ENCODE results near the gene EVI5. TPM values are rescaled to one million over a fixed set of nuclear protein-coding genes. Genes with fewer than 3 reads are reported as not detected.

Gene EVI5
- total and polyA plus RNA-seq, 4 experiments from 2014 or later: 0.16 to 1.7 (median 0.57) TPM

GRCh38 chr1:92797297-92797696 is 12.4 kb upstream of the EVI5 start:
- intact Hi-C loops (cut with micrococcal nuclease): no loop called here
- no peaks in the 10 kb centered on the region for H3K9me3 ChIP-seq (ENCODE audit: control insufficient read depth in 1 of 2, low read length in 2 of 2)
- H3K4me1 ChIP-seq (ENCODE audit: insufficient read depth, low read length): no peaks in the 10 kb centered on the region
- H3K4me3 Mint-ChIP-seq: no peak overlapping the region
- no peaks in the 10 kb centered on the region for H3K9me3 Mint-ChIP-seq
- peaks cover 4 to 11% of the 10 kb centered on the region in 2 donors for H3K27me3 Mint-ChIP-seq
- no peaks in the 10 kb centered on the region for H3K4me1 Mint-ChIP-seq
- no peak overlapping the region for H3K4me3 ChIP-seq (ENCODE audit: low read length in 2 of 2)
- H3K36me3 ChIP-seq (ENCODE audit: insufficient read depth, low read length): no peaks in the 10 kb centered on the region
- H3K27ac ChIP-seq (ENCODE audit: low read depth, low read length): no peak overlapping the region
- ChIA-PET CTCF (ENCODE audit: partially characterized antibody) (no interaction called here), POLR2A (ENCODE audit: partially characterized antibody) (no interaction called here)
- H3K27me3 ChIP-seq (ENCODE audit: insufficient read depth, low read length): no peaks in the 10 kb centered on the region
- H3K36me3 Mint-ChIP-seq: no peaks in the 10 kb centered on the region
- no peak overlapping the region for H3K27ac Mint-ChIP-seq
- DNase-seq: no peak

GRCh38 chr1:92795166-92795565 is 10.3 kb upstream of the EVI5 start:
- ChIA-PET POLR2A (ENCODE audit: partially characterized antibody) (no interaction called here), CTCF (ENCODE audit: partially characterized antibody) (no interaction called here)
- DNase-seq: no peak
- no peak overlapping the region for H3K4me3 Mint-ChIP-seq
- H3K27me3 ChIP-seq (ENCODE audit: insufficient read depth, low read length): no peaks in the 10 kb centered on the region
- no peaks in the 10 kb centered on the region for H3K4me1 ChIP-seq (ENCODE audit: insufficient read depth, low read length)
- H3K9me3 ChIP-seq (ENCODE audit: control insufficient read depth in 1 of 2, low read length in 2 of 2): no peaks in the 10 kb centered on the region
- peaks cover 7 to 11% of the 10 kb centered on the region in 2 donors for H3K27me3 Mint-ChIP-seq
- H3K27ac Mint-ChIP-seq: no peak overlapping the region
- H3K4me1 Mint-ChIP-seq: peaks cover 0 to 2% (median 0%) of the 10 kb centered on the region in 4 donors
- no peaks in the 10 kb centered on the region for H3K36me3 ChIP-seq (ENCODE audit: insufficient read depth, low read length)
- intact Hi-C loops (cut with micrococcal nuclease): no loop called here
- H3K36me3 Mint-ChIP-seq: no peaks in the 10 kb centered on the region
- no peak overlapping the region for H3K27ac ChIP-seq (ENCODE audit: low read depth, low read length)
- no peaks in the 10 kb centered on the region for H3K9me3 Mint-ChIP-seq
- no peak overlapping the region for H3K4me3 ChIP-seq (ENCODE audit: low read length in 2 of 2)

- POLR2A ChIA-PET (ENCODE audit: partially characterized antibody): no interaction called here
- H3K4me1 Mint-ChIP-seq: peaks cover 0 to 2% (median 0%) of the 10 kb centered on the region in 4 donors
- no peak for DNase-seq
- H3K27ac ChIP-seq (ENCODE audit: low read depth, low read length): no peak overlapping the region
- peaks cover 11 to 14% of the 10 kb centered on the region in 2 donors for H3K27me3 Mint-ChIP-seq
- CTCF ChIA-PET (ENCODE audit: partially characterized antibody): interaction anchor here (0.6 kb wide), 1 partner anchor 8 kb away, joined by 3 read pairs; no protein-coding TSS in a partner anchor
- no peak overlapping the region for H3K27ac Mint-ChIP-seq
- no peak overlapping the region for H3K4me3 ChIP-seq (ENCODE audit: low read length in 2 of 2)
- no peaks in the 10 kb centered on the region for H3K9me3 ChIP-seq (ENCODE audit: control insufficient read depth in 1 of 2, low read length in 2 of 2)
- no peaks in the 10 kb centered on the region for H3K9me3 Mint-ChIP-seq
- H3K36me3 Mint-ChIP-seq: no peaks in the 10 kb centered on the region
- intact Hi-C loops (cut with micrococcal nuclease): no loop called here
- no peaks in the 10 kb centered on the region for H3K36me3 ChIP-seq (ENCODE audit: insufficient read depth, low read length)
- no peak overlapping the region for H3K4me3 Mint-ChIP-seq
- no peaks in the 10 kb centered on the region for H3K4me1 ChIP-seq (ENCODE audit: insufficient read depth, low read length)
- no peaks in the 10 kb centered on the region for H3K27me3 ChIP-seq (ENCODE audit: insufficient read depth, low read length)
Observed at GRCh38 chr1:92792340-92792782, 7.5 kb upstream of the EVI5 start.

DNA sequence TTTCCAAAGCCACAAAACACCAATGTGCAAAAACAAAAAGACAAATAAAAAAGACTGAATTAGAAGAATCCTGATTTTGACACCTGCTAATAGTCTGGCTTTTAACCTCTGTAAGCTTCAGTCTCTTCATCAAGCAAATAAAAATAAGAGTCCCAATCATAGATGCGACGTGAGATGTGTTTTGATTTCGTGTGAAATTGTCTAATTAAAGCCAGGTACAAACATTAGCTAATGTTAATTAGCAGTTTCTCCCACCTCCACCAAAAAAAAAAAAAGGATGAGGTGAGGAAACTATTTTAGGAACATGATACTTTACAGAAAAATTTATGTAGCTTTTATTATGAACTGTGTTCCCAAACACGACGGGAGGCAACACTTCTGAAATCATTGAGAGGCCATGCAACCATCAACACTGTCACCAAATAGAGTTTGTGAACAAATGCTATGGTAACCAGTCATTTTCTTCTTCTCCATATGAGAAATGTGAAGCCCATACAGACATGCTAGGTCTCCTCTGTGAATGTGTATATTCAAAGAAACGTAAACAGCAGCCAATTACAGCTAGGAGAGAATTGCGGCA is 6.7 kb upstream of the EVI5 start:
- Mint-ChIP-seq H3K27ac (no peak overlapping the region), H3K4me1 (peaks cover 0 to 3% (median under 1%) of the 10 kb centered on the region in 4 donors), H3K36me3 (no peaks in the 10 kb centered on the region), H3K4me3 (no peak overlapping the region), H3K9me3 (no peaks in the 10 kb centered on the region), H3K27me3 (peaks cover 14 to 17% of the 10 kb centered on the region in 2 donors)
- Histone ChIP-seq H3K27me3 (ENCODE audit: insufficient read depth, low read length) (no peaks in the 10 kb centered on the region), H3K4me3 (ENCODE audit: low read length in 2 of 2) (no peak overlapping the region), H3K36me3 (ENCODE audit: insufficient read depth, low read length) (no peaks in the 10 kb centered on the region), H3K4me1 (ENCODE audit: insufficient read depth, low read length) (no peaks in the 10 kb centered on the region), H3K27ac (ENCODE audit: low read depth, low read length) (no peak overlapping the region), H3K9me3 (ENCODE audit: control insufficient read depth in 1 of 2, low read length in 2 of 2) (no peaks in the 10 kb centered on the region)
- ChIA-PET POLR2A (ENCODE audit: partially characterized antibody) (no interaction called here), CTCF (ENCODE audit: partially characterized antibody) (no interaction called here)
- intact Hi-C loops (cut with micrococcal nuclease): no loop called here
- no peak for DNase-seq

DNA sequence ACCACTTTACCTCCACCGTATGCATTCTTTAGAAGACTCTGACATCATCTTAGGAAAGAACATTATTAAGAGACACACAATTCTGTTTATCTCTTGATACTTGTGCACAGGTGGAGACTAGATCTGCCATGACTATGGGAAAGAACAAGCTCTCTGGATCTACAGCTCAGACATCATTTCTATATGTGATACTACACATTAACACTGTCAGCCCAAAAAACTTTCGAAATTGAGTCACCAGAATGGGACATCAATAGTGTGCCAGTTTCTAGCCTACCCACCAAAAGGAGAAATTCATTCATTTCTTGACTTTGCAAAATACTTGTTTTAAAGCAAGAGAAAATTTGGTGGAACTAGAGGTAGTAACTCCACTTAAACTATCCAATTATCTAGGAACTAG is 6.0 kb upstream of the EVI5 start:
- no peaks in the 10 kb centered on the region for H3K9me3 Mint-ChIP-seq
- Histone ChIP-seq H3K36me3 (ENCODE audit: insufficient read depth, low read length) (no peaks in the 10 kb centered on the region), H3K27me3 (ENCODE audit: insufficient read depth, low read length) (no peaks in the 10 kb centered on the region), H3K27ac (ENCODE audit: low read depth, low read length) (no peak overlapping the region), H3K9me3 (ENCODE audit: control insufficient read depth in 1 of 2, low read length in 2 of 2) (no peaks in the 10 kb centered on the region), H3K4me1 (ENCODE audit: insufficient read depth, low read length) (no peaks in the 10 kb centered on the region), H3K4me3 (ENCODE audit: low read length in 2 of 2) (no peak overlapping the region)
- ChIA-PET POLR2A (ENCODE audit: partially characterized antibody) (no interaction called here), CTCF (ENCODE audit: partially characterized antibody) (no interaction called here)
- no peak for DNase-seq
- H3K27ac Mint-ChIP-seq: no peak overlapping the region
- no peak overlapping the region for H3K4me3 Mint-ChIP-seq
- peaks cover 15 to 20% of the 10 kb centered on the region in 2 donors for H3K27me3 Mint-ChIP-seq
- intact Hi-C loops (cut with micrococcal nuclease): no loop called here
- H3K36me3 Mint-ChIP-seq: no peaks in the 10 kb centered on the region
- peaks cover 0 to 8% (median 2%) of the 10 kb centered on the region in 4 donors for H3K4me1 Mint-ChIP-seq

- ChIA-PET POLR2A (ENCODE audit: partially characterized antibody) (no interaction called here), CTCF (ENCODE audit: partially characterized antibody) (no interaction called here)
- no peaks in the 10 kb centered on the region for H3K9me3 ChIP-seq (ENCODE audit: control insufficient read depth in 1 of 2, low read length in 2 of 2)
- H3K27me3 ChIP-seq (ENCODE audit: insufficient read depth, low read length): peaks cover 4% of the 10 kb centered on the region
- Mint-ChIP-seq H3K4me3 (no peak overlapping the region), H3K36me3 (no peaks in the 10 kb centered on the region), H3K4me1 (peaks cover 5 to 13% (median 5%) of the 10 kb centered on the region in 4 donors), H3K27ac (no peak overlapping the region), H3K9me3 (no peaks in the 10 kb centered on the region), H3K27me3 (peaks cover 17 to 24% of the 10 kb centered on the region in 2 donors)
- H3K27ac ChIP-seq (ENCODE audit: low read depth, low read length): no peak overlapping the region
- H3K36me3 ChIP-seq (ENCODE audit: insufficient read depth, low read length): no peaks in the 10 kb centered on the region
- no peak overlapping the region for H3K4me3 ChIP-seq (ENCODE audit: low read length in 2 of 2)
- intact Hi-C loops (cut with micrococcal nuclease): no loop called here
- H3K4me1 ChIP-seq (ENCODE audit: insufficient read depth, low read length): peaks cover 5% of the 10 kb centered on the region
- DNase-seq: no peak
Observed at GRCh38 chr1:92790081-92790480, 5.2 kb upstream of the EVI5 start.

DNA sequence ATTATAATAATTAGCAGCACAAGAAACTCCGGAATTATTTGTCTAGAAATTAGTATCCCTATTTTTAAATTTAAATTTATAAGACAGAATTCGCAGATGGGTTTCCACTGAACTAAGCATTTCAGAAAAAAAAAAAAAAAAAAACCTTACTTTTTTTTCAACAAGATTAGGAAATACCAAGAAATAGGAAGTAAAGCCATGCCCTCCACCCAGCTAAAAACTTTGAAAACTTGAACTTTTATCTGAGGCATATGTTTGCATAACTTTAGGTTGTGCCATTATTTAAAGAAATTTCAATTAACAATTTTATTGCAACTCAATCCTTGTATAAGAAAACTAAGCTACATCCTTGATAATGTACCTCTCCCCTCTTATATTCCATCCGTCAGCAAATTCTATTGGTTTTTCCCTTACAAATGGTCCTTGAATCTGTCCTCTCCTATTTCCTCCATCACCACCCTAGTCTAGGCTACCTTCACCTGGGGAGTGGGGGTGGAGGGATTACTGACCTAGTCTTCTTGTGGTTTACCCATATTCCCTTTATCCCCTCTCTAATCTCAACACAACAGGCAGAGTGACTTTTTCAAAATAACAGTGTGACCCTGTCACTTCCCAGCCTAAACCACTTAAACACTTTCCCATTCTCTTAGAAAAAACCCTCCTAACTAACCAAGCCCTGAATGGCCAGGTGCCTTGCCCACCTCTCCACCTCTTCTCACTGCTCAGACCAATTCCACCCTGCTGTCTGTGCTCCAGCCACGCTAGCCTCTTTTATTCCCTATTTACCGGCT is 1.4 kb upstream of the EVI5 start:
- Mint-ChIP-seq H3K9me3 (no peaks in the 10 kb centered on the region), H3K4me1 (peaks cover 12 to 32% (median 19%) of the 10 kb centered on the region in 4 donors), H3K27me3 (peaks cover 19 to 38% of the 10 kb centered on the region in 2 donors), H3K27ac (no peak overlapping the region), H3K4me3 (peak overlapping the region in 6 of 8 donors; percentile 1 to 61 (median 30)), H3K36me3 (peaks cover 0 to 2% of the 10 kb centered on the region in 2 donors)
- DNase-seq: no peak
- intact Hi-C loops (cut with micrococcal nuclease): no loop called here
- Histone ChIP-seq H3K36me3 (ENCODE audit: insufficient read depth, low read length) (no peaks in the 10 kb centered on the region), H3K4me3 (ENCODE audit: low read length in 2 of 2) (no peak overlapping the region), H3K4me1 (ENCODE audit: insufficient read depth, low read length) (peaks cover 25% of the 10 kb centered on the region), H3K27me3 (ENCODE audit: insufficient read depth, low read length) (peaks cover 7% of the 10 kb centered on the region), H3K9me3 (ENCODE audit: control insufficient read depth in 1 of 2, low read length in 2 of 2) (no peaks in the 10 kb centered on the region), H3K27ac (ENCODE audit: low read depth, low read length) (no peak overlapping the region)
- CTCF ChIA-PET (ENCODE audit: partially characterized antibody): no interaction called here
- POLR2A ChIA-PET (ENCODE audit: partially characterized antibody): interaction anchor here (3.0 kb wide), 1 partner anchor 46 kb away, joined by 7 read pairs; no protein-coding TSS in a partner anchor
